OCI-LY7 (cell line): ENCODE measurements around the gene AMPD3.

Source experiments
- CTCF ChIP-seq: fragments of 200-600 bp; sonication (generic); conservative IDR thresholded peaks from 2 replicates; pipeline ENCODE4 v1.5.1; 2014; ENCODE audit warnings: mild to moderate bottlenecking, antibody characterized with exemption, low read length, moderate library complexity, mixed read lengths
- EZH2phosphoT487 ChIP-seq: fragments of 200-600 bp; sonication (generic); IDR thresholded peaks from 2 replicates; pipeline ENCODE4 v1.6.1; 2018; ENCODE audit warnings: low read depth, borderline replicate concordance, mild to moderate bottlenecking, mixed run types, antibody characterized with exemption, low read length, moderate library complexity, mixed read lengths

- TF ChIP-seq CTCF (no peak), EZH2phosphoT487 (no peak)
Measured at GRCh38 chr11:10484461-10485180, 29.6 kb downstream of the AMPD3 start.
